Choroid plexus epithelial cell (primary cell): Measurements from ENCODE around the gene RAD23B.

Experiments used
- DNase-seq: peaks from one replicate; pipeline ENCODE4 v3.0.0-alpha.2; 2010; ENCODE audit warnings: low read depth
- H3K4me3 ChIP-seq: 2 replicates; pipeline ENCODE4 v1.5.1; 2011; ENCODE audit warnings: low read depth, mild to moderate bottlenecking, control low read depth, low read length, moderate library complexity
- TF ChIP-seq, protein P1 (sequence below): conservative IDR thresholded peaks from 2 replicates; pipeline ENCODE4 v1.5.1; 2011; ENCODE audit warnings: low read depth, mild to moderate bottlenecking, control low read depth, inconsistent platforms, low read length, moderate library complexity

RAD23B gene

DNA sequence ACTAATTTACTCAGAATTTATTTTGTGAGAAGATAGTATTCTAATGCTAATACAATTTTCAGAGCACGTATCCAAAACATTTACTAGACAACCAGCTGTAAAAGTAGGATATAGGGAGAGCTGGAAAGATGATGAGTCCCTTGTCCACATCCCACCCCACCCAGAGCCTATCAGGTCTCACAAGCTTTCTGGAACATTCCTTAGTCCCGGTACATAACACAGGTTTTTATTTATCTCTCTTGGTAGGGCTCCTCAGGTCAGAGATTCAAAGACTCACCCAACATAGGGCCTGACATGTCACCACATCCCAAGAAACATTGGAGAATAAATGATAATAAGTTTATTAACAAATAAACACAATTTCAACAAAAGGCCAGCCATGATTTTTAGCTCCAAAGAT lies 13.8 kb upstream of the RAD23B start:
- H3K4me3 ChIP-seq: no peak overlapping the region
- TF ChIP-seq, protein P1, sequence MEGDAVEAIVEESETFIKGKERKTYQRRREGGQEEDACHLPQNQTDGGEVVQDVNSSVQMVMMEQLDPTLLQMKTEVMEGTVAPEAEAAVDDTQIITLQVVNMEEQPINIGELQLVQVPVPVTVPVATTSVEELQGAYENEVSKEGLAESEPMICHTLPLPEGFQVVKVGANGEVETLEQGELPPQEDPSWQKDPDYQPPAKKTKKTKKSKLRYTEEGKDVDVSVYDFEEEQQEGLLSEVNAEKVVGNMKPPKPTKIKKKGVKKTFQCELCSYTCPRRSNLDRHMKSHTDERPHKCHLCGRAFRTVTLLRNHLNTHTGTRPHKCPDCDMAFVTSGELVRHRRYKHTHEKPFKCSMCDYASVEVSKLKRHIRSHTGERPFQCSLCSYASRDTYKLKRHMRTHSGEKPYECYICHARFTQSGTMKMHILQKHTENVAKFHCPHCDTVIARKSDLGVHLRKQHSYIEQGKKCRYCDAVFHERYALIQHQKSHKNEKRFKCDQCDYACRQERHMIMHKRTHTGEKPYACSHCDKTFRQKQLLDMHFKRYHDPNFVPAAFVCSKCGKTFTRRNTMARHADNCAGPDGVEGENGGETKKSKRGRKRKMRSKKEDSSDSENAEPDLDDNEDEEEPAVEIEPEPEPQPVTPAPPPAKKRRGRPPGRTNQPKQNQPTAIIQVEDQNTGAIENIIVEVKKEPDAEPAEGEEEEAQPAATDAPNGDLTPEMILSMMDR: no peak
- DNase-seq: no peak

GRCh38 chr9:107269681-107270080 lies 13.4 kb upstream of the RAD23B start:
- peak; percentile 68 for DNase-seq
- TF ChIP-seq, protein P1: no peak
- H3K4me3 ChIP-seq: no peak overlapping the region

- H3K4me3 ChIP-seq: no peak overlapping the region
- TF ChIP-seq, protein P1: no peak
- no peak for DNase-seq
Observed at GRCh38 chr9:107270082-107270481, 13.0 kb upstream of the RAD23B start.

DNA sequence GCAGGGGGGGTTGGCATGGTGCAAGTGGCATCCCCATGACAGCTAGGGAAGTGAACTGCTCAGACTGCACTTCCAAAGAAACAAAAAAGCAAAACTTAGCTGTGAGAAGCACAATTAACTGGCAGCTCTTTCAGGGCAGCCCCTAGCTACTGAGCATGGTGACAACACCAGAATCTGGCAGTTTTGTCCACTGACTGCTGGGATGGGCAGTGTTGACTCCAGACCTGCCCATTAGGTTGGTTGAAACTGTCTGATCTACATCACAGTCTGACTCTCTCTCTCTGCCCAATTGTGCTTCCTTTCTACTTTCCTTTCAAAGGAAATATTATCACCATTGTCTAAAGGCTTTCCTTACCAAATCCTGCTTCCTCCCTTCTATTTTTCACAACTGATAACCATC lies 12.5 kb upstream of the RAD23B start:
- H3K4me3 ChIP-seq: no peak overlapping the region
- TF ChIP-seq, protein P1: no peak
- DNase-seq: no peak

DNA sequence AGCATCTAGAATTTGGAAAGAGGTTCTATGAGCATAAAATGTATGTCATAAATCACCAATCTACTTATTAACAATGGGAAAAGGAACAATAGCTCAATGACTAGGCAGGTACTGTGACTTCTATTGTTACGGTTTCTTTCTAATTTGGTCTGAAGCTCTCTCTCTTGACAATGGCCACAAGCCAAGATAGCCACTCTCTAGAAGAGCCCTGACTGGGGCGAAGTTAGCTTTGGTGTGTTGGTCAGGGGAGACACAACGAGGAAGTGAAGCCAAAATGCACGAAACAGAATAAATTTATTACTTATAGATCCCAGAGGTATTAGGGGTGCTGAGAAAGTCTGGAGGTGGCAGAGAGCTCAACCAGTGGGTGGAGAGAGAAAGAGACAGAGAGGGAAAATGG lies 9.4 kb upstream of the RAD23B start:
- DNase-seq: no peak
- TF ChIP-seq, protein P1: no peak
- no peak overlapping the region for H3K4me3 ChIP-seq

DNA sequence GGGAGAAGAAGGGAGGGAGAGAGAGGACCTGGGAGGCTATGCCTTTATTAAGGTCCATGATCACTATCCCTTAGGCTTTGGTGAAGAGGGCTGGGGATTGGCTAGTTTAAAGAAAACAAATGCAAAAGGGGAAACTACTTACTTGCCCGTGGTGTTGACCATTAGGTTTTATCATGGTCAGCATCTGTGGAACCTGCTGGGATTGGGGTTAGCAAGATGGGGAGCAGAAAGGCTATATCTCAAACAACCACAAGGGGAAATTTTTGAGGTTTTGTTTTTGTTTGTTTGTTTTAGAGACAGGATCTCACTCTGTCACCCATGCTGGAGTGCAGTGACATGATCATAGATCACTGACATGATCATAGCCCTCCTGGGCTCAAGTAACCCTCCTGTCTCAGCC lies 9.0 kb upstream of the RAD23B start:
- no peak overlapping the region for H3K4me3 ChIP-seq
- TF ChIP-seq, protein P1: peak; percentile 14
- DNase-seq: no peak

DNA sequence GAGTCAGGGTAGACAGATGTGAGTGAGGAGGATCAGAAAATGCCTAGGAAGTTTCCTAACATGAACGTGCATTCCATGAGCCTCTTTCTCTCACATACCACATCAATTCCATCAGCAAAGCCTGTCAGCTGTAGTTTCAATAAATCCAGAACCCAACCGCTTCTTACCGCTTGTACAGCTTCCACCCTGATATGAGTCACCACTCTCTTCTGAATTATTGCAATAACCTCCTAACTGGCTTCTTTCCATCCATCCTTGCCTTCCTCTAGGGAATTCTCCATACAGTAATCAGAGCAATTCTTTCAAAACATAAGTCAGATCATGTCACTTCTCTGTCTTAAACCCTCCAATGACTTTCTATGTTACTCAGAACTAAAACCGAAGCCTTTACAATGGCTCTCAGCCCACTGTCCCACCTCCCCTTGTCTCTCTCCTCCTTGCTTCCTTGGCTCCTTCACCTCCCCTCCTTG lies 8.1 kb upstream of the RAD23B start:
- no peak overlapping the region for H3K4me3 ChIP-seq
- DNase-seq: peak; percentile 99

More for the DNA sequence above, 8.1 kb upstream of the RAD23B start:
- TF ChIP-seq, protein P1: no peak
